HG02870 (cell line): ENCODE data around the gene SPON1.
"Not testable (repeated sequence)": the region's sequence is repeated elsewhere in the genome, so short reads cannot be mapped to it uniquely, and the experiment has no call there.

Experiments used
- ATAC-seq: cut with Tn5 transposase; IDR thresholded peaks from one replicate; pipeline ENCODE4 v1.9.1; 2021; ENCODE audit warnings: mild to moderate bottlenecking, moderate library complexity; ENCODE audit not compliant: unreplicated experiment

SPON1 gene

DNA sequence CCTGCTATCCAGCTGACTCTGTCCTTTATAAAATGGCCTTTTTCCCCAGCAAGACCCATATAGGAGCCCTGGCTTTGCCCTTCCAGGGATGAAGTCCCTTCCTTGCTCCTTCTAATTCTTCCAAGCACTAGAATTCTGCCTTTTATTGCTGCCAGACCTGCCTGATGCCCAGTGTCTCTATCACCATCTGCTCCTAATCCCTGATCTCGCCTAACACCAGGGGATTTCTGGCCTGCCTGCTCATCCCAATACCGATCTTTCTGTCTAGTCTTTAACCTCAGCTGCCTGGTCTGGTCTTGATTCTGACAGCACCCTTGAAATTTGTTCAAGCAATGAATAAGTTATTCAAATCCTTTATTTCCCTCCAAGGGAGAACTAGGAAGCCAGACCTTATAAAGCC, 150.2 kb downstream of the SPON1 start:
- ATAC-seq, result no peak

DNA sequence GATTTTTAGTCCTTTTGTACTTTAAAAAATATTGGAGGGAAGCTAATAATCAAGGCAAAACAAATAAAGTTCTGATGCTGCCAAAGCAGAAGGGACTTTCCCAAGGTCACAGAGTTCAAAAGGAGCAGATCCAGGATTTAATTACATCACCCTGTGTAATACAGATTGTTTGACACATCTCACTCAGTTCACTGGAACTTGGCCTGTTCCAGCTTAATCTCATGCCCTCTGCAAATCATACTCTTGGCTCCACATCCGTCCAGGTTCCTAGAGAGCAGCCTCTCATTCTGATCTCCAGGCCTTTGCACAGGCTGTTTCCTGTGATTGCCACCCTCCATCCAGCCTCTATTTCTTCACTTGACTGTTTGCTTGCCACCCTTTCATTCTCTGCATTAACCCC, 151.7 kb downstream of the SPON1 start:
- ATAC-seq, result no peak

GRCh38 chr11:14114786-14115185, 152.3 kb downstream of the SPON1 start:
- ATAC-seq, result no peak

DNA sequence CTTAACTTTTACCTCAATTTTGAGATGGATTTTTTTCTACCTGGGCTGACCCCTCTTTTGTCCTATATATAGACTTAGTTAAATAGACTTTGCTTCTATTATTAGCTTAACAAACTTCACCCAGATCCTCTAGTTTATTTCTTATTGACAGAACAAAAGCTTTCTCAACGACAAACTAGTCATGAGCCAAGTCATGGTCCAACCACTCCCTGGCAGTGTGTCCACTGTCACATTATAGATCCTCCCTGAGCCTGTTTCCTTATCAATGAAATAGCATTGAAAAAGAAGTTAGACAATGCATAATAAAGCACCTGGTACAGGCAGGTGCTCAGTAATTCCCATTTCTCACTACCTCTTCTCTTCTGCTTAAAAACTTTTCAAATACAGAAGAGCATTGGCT, 155.1 kb downstream of the SPON1 start:
- no peak for ATAC-seq

GRCh38 chr11:14118072-14118471, 155.5 kb downstream of the SPON1 start:
- no peak for ATAC-seq

- ATAC-seq, result no peak
Measured at GRCh38 chr11:14119357-14119756, 156.8 kb downstream of the SPON1 start.

DNA sequence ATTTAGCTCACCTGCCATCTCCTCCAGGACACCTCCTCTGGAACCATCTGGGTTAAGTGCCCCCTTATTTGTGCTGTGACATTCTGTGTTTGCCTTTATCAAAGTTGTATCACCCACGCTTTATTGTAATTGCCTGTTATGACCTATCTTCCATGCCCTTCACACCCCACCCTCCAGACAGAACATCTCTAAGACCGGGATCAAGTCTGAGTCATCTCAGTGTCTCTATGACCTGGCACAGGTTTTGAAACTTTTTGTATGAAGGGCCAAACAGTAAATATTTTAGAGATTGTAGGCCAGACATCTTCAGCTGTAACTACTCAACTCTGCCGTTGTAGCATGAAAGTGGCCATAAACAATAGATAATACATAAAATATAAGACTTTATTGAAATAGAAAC, 161.8 kb downstream of the SPON1 start:
- ATAC-seq, result no peak

DNA sequence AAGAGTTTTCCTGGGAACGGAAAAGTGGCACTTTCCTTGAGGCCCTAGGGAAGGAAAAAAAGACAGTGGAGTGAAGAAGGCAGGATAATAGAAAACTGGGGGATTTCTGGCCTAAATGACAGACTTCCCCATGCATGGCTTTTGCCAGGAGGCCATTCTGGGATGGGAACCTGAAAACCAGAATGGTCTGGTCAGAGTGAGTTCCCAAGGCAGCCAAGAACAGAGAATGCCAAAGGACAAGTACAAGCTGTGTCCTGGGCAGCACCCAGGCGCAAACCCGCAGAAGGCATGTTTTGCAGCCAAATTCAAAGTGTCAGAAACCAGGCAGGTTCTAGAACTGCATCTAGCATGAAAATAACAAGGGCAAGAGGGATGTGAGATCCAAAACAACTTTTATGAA, 162.4 kb downstream of the SPON1 start:
- ATAC-seq, result no peak

DNA sequence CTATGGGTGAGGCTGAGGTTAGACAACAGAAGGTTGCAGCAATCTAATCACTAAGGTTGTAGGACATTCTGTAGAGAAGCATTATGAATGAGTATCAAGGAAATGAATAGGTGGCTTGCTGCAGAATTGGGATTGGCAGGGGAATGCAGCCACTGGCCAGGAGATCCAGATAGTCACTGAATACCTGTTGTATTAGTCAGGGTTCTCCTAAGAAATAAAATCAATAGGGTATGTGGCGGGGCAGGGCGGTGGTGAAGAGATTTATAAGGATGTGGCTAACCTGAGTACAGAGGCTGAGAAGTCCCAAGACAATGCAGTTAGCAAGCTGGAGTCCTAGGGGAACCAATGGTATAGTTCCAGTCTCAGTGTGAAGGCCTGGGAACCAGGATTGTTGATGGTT, 163.0 kb downstream of the SPON1 start:
- ATAC-seq, result no peak

GRCh38 chr11:14127679-14128078, 165.2 kb downstream of the SPON1 start:
- no peak for ATAC-seq

DNA sequence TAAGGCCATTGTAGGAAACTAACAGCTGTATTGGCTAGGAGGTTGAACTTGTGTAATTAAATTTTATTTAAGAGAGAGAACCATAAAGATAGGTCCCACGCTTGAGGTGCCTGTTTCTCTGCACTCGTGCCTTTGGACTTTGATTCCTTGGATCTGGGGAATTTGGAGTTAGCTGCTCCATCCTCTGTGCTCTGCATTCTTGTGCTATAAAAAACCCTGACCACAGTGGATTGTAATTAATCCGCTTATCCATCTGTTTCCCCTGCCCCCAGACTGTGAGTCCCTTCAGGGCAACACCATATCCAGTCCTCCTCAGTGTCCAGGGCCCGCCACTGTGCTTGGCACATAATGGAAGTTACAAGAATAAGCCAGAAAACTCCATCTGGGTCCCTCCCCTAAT, 169.8 kb downstream of the SPON1 start:
- ATAC-seq, result no peak

- no peak for ATAC-seq
Measured at GRCh38 chr11:14133381-14133780, 170.9 kb downstream of the SPON1 start.

GRCh38 chr11:14136561-14136960, 174.0 kb downstream of the SPON1 start:
- no peak for ATAC-seq

DNA sequence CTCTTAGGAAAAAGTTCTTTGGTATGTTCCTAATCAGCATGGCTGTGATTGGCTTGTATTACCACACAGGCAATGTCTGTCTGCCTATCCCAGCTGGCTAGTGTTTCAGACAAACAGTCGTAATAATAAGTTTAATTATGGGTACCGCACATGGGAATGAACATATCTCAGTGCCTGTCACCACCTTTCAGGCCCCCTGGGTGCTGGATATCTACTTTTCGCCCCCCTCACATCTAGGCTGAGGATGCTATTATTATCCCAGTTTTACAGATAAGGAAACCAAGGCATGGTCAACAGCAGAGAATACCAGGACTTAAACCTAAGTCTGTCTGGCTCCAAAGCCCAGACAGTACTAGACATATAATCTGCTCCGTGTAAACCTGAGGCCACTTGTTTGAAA, 174.8 kb downstream of the SPON1 start:
- ATAC-seq, result no peak

DNA sequence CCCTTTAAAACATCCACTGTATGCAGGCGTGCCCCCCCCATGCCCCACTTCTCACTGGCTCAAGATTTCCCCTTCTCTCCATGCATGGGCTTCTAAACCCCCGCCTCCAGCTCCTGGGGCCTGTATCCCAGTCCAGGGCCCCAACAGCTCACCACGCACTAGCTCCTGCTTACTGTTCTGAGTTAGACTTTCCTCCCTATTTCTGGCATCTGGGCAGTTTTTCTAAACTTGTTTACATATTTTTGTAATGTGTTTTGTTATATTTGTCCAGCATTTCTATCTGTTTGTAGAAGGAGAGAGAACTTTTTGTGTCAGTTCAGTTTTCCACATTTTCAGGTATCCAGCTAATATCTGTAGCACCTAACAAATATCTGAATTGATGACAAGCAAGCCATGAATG, 178.5 kb downstream of the SPON1 start:
- ATAC-seq, result no peak

- no peak for ATAC-seq
Measured at GRCh38 chr11:14141676-14142075, 179.2 kb downstream of the SPON1 start.

DNA sequence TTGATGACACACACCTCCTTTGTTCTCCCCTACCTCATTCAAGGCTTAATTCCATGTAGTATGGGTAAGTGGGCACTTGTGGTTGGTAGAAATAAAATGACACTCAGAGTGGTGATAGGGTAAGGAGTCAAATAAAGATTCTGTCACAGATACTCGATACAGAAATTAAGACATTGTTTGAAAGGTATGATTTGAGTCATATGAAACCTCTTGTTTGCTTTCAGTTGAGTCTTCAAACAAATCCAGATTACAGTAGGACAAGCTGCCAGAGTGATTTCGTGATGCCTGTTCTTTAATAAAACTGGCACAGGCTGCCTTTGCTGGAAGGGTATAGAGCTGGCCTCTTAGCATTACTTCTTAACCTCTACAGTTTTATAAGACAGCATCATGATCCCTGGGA, 182.4 kb downstream of the SPON1 start:
- peak; percentile 71 for ATAC-seq

GRCh38 chr11:14148653-14149273, 186.2 kb downstream of the SPON1 start:
- peak; percentile 51 for ATAC-seq

- ATAC-seq, result no peak
Measured at GRCh38 chr11:14149683-14150082, 187.2 kb downstream of the SPON1 start.

GRCh38 chr11:14150878-14151277, 188.4 kb downstream of the SPON1 start:
- no peak for ATAC-seq

DNA sequence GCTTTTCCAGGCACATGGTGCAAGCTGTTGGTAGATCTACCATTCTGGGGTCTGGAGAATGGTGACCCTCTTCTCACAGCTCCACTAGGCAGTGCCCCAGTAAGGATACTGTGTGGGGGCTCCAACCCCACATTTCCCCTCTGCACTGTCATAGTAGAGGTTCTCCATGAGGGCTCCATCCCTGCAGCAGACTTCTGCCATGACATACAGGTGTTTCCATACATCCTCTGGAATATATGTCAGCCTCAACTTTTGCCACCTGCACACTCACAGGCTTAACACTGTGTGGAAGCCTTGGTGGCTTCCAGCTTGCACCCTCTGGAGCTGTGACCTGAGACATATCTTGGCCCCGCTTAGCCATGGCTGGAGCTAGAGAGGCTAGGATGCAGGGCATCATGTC, 191.6 kb downstream of the SPON1 start:
- not testable (repeated sequence) for ATAC-seq

GRCh38 chr11:14158393-14158792, 195.9 kb downstream of the SPON1 start:
- ATAC-seq, result no peak

GRCh38 chr11:14163576-14163975, 201.1 kb downstream of the SPON1 start:
- no peak for ATAC-seq
